ENCODE results near the gene S100A2. TPM values are rescaled to one million over a fixed set of nuclear protein-coding genes. Genes with fewer than 3 reads are reported as not detected.

Gene S100A2
- total and polyA plus RNA-seq, 2 of the 13 experiments (the other 11 are each of a cell fraction or from before 2014, with no cell fraction given) = 1.2 TPM

GRCh38 chr1:153566414-153567371 is 1.0 kb upstream of the S100A2 start (continued):
- TF ChIP-seq ZNF589 (CRISPR knock-in tag; conservative IDR thresholded peaks at IDR 0.05) = no peak
- TF ChIP-seq TBX3 (IDR thresholded peaks at IDR 0.05; ENCODE audit: borderline replicate concordance) = no peak; the same call in 1 of the 2 replicates
- TF ChIP-seq NONO (IDR thresholded peaks at IDR 0.05) = no peak
- TF ChIP-seq NONO (CRISPR knock-in tag; conservative IDR thresholded peaks at IDR 0.05) = no peak
- TF ChIP-seq CREB1 (IDR thresholded peaks at IDR 0.05) = no peak
- TF ChIP-seq CREB1 (CRISPR knock-in tag; IDR thresholded peaks at IDR 0.05) = no peak
- peak; percentile 15; the same call in 1 of the 2 replicates for TF ChIP-seq PHF21A (CRISPR knock-in tag; IDR thresholded peaks at IDR 0.05)
- peak; percentile 91 for TF ChIP-seq FOSL1 (CRISPR knock-in tag; IDR thresholded peaks at IDR 0.05; ENCODE audit: borderline replicate concordance)
- TF ChIP-seq YEATS2 (CRISPR knock-in tag; IDR thresholded peaks at IDR 0.05; ENCODE audit: borderline replicate concordance) = no peak
- no peak for TF ChIP-seq ZNF446 (CRISPR knock-in tag; IDR thresholded peaks at IDR 0.05)
- no peak for TF ChIP-seq ZNF317 (CRISPR knock-in tag; IDR thresholded peaks at IDR 0.05)
- TF ChIP-seq POLR2AphosphoS5 (IDR thresholded peaks at IDR 0.05; ENCODE audit: low read depth, low read length) = no peak
- TF ChIP-seq, protein P1, sequence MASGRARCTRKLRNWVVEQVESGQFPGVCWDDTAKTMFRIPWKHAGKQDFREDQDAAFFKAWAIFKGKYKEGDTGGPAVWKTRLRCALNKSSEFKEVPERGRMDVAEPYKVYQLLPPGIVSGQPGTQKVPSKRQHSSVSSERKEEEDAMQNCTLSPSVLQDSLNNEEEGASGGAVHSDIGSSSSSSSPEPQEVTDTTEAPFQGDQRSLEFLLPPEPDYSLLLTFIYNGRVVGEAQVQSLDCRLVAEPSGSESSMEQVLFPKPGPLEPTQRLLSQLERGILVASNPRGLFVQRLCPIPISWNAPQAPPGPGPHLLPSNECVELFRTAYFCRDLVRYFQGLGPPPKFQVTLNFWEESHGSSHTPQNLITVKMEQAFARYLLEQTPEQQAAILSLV (CRISPR knock-in tag; IDR thresholded peaks at IDR 0.05; ENCODE audit: borderline replicate concordance) = 0 out of 2 replicates have a peak, but pooled peaks have one; percentile 41
- TF ChIP-seq RXRB (CRISPR knock-in tag; IDR thresholded peaks at IDR 0.05; ENCODE audit: borderline replicate concordance) = peak; percentile 43; the same call in 1 of the 2 replicates
- no peak for TF ChIP-seq EHMT2 (IDR thresholded peaks at IDR 0.05; ENCODE audit: borderline replicate concordance, low read depth, low read length)
- no peak for TF ChIP-seq ZNF737 (CRISPR knock-in tag; IDR thresholded peaks at IDR 0.05; ENCODE audit: borderline replicate concordance)
- no peak for TF ChIP-seq GTF3A (CRISPR knock-in tag; conservative IDR thresholded peaks at IDR 0.05)
- TF ChIP-seq ZNF546 (CRISPR knock-in tag; conservative IDR thresholded peaks at IDR 0.05) = no peak
- TF ChIP-seq ZSCAN21 (CRISPR knock-in tag; IDR thresholded peaks at IDR 0.05; ENCODE audit: borderline replicate concordance) = no peak; the same call in 1 of the 2 replicates
- TF ChIP-seq PHF8 (CRISPR knock-in tag; IDR thresholded peaks at IDR 0.05) = no peak
- TF ChIP-seq IKZF4 (CRISPR knock-in tag; IDR thresholded peaks at IDR 0.05; ENCODE audit: borderline replicate concordance, low read depth, not compliant biosample characterization) = no peak
- no peak for TF ChIP-seq BRCA1 (CRISPR knock-in tag; IDR thresholded peaks at IDR 0.05)
- no peak for TF ChIP-seq POLR2AphosphoS2 (IDR thresholded peaks at IDR 0.05; ENCODE audit: low read depth, low read length)
- TF ChIP-seq, protein P2, sequence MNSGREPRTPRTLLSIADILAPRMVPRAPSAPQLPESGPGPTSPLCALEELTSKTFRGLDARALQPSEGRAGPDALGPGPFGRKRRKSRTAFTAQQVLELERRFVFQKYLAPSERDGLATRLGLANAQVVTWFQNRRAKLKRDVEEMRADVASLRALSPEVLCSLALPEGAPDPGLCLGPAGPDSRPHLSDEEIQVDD (CRISPR knock-in tag; IDR thresholded peaks at IDR 0.05; ENCODE audit: borderline replicate concordance) = no peak
- TF ChIP-seq TCF7L2 (IDR thresholded peaks at IDR 0.05; ENCODE audit: low read depth, low read length) = no peak
- no peak for TF ChIP-seq ZNF766 (CRISPR knock-in tag; IDR thresholded peaks at IDR 0.05; ENCODE audit: borderline replicate concordance)
- TF ChIP-seq ZNF800 (CRISPR knock-in tag; IDR thresholded peaks at IDR 0.05) = no peak
- no peak for TF ChIP-seq TBX2 (CRISPR knock-in tag; IDR thresholded peaks at IDR 0.05; ENCODE audit: borderline replicate concordance)

All from HepG2 (cell line).